ENCODE measurements around the gene CERS2.

DNA sequence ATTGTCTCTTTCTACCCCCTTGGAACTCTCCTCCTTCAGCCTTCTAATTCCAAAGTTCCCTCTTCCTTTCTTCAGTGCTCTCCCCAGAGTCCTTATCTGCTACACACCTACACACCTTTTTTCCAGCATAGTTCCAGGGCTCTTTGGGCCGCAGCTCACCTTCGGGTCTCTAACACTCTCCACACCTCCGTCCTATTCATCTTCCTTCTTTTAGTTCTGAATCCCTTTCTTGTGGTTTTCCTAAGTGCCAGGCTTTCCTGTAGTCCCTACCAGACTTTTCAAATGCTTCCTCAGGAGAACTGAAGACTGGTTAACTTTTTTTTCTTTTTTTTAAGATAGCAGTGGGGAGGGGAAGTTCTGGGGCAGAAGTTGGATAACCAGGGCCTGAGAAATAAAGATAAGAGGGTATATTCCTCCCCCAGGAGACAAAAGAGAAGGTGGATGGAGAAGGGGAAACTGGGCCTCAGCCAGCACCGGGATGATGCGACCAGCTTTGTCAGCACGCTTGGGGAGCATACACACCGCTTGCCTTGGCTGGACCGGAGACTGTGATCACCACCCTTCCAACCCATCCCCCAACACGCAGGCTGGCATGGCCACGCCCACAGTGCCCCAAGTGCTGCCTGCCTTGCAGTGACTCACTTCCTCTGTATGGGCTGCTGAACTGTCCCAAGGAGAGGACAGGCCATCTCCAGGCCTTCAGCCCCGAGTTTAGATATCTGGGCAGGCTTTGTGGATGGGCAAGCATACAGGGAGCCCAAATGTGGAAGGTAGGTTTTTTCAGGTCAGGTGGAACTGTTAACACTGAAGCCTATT, 2.5 kb upstream of the CERS2 start:
- TF ChIP-seq, protein P1, sequence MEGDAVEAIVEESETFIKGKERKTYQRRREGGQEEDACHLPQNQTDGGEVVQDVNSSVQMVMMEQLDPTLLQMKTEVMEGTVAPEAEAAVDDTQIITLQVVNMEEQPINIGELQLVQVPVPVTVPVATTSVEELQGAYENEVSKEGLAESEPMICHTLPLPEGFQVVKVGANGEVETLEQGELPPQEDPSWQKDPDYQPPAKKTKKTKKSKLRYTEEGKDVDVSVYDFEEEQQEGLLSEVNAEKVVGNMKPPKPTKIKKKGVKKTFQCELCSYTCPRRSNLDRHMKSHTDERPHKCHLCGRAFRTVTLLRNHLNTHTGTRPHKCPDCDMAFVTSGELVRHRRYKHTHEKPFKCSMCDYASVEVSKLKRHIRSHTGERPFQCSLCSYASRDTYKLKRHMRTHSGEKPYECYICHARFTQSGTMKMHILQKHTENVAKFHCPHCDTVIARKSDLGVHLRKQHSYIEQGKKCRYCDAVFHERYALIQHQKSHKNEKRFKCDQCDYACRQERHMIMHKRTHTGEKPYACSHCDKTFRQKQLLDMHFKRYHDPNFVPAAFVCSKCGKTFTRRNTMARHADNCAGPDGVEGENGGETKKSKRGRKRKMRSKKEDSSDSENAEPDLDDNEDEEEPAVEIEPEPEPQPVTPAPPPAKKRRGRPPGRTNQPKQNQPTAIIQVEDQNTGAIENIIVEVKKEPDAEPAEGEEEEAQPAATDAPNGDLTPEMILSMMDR (conservative IDR thresholded peaks at IDR 0.05 in 1 of 2, IDR thresholded peaks at IDR 0.05 in 1 of 2; ENCODE audit: extremely low read depth in 1 of 2, insufficient read depth in 1 of 2, low read depth in 1 of 2, low read length in 2 of 2), result no peak
- TF ChIP-seq EZH2 (IDR thresholded peaks at IDR 0.05; ENCODE audit: borderline replicate concordance, low read length), result no peak

Measured in mammary epithelial cell (primary cell).